Naive thymus-derived CD4-positive, alpha-beta T cell (primary cell): Measurements from ENCODE around the gene CMIP. TPM values are rescaled to one million over a fixed set of nuclear protein-coding genes. Genes with fewer than 3 reads are reported as not detected.
A peak's percentile ranks its signal among the peaks of the same experiment; 100 is the strongest.
"Not testable (repeated sequence)": the region's sequence is repeated elsewhere in the genome, so short reads cannot be mapped to it uniquely, and the experiment has no call there.

Experiments used
- ATAC-seq: fragments of 150-1000 bp; cut with Tn5 transposase; 2 replicates; pipeline ENCODE4 v1.10.0; 2021; ENCODE audit warnings: mild to moderate bottlenecking, moderate library complexity
- CTCF ChIA-PET: fragments of 350-600 bp; sonication (Branson Sonifier 250); formaldehyde crosslinking; loops from one replicate; lab custom pipeline; 2021; ENCODE audit warnings: antibody characterized with exemption; lab: Charles Lee
- POLR2A ChIA-PET: fragments of 350-600 bp; sonication (Branson Sonifier 250); formaldehyde crosslinking; loops from one replicate; lab custom pipeline; 2021; ENCODE audit warnings: antibody characterized with exemption, inconsistent platforms; lab: Charles Lee
- DNase-seq, 9 donors: peaks; one replicate each; pipeline versions ENCODE4 v3.0.0 to v3.0.0-alpha.2; 2020 to 2022; ENCODE audit warnings: mixed read lengths in 1 of 9
- H3K27ac ChIP-seq: one replicate; pipeline ENCODE4 v1.7.0; 2013; ENCODE audit warnings: mild to moderate bottlenecking, low read depth, low read length, moderate library complexity
- H3K27me3 ChIP-seq, 2 donors: one replicate each; pipeline ENCODE4 v1.7.0; 2013; ENCODE audit warnings: low read length in 2 of 2, mild to moderate bottlenecking in 2 of 2, moderate library complexity in 2 of 2; ENCODE audit not compliant: control insufficient read depth in 2 of 2, insufficient read depth in 2 of 2
- H3K36me3 ChIP-seq, 3 experiments: 1 replicate in 2 of 3; 2 replicates in 1 of 3; pipeline ENCODE4 v1.7.0; 2013; ENCODE audit warnings: low read length in 3 of 3, mild to moderate bottlenecking in 3 of 3, moderate library complexity in 1 of 3; ENCODE audit not compliant: insufficient read depth in 3 of 3, control insufficient read depth in 2 of 3
- H3K4me1 ChIP-seq, 2 donors: one replicate each; pipeline ENCODE4 v1.7.0; 2013; ENCODE audit warnings: low read length in 2 of 2, mild to moderate bottlenecking in 2 of 2, moderate library complexity in 1 of 2; ENCODE audit not compliant: control insufficient read depth in 2 of 2, insufficient read depth in 2 of 2
- H3K4me3 ChIP-seq: 2 replicates; pipeline ENCODE4 v1.7.0; 2013; ENCODE audit warnings: mild to moderate bottlenecking, low read length
- H3K9me3 ChIP-seq, 3 experiments: 1 replicate in 2 of 3; 2 replicates in 1 of 3; pipeline ENCODE4 v1.7.0; 2013; ENCODE audit warnings: low read length in 3 of 3; ENCODE audit not compliant: control insufficient read depth in 2 of 3
- H3K27ac Mint-ChIP-seq, 9 donors: one replicate each; pipeline ENCODE4 v1.8.0; 2020 to 2022; ENCODE audit warnings: mixed read lengths in 9 of 9, mild to moderate bottlenecking in 8 of 9, moderate library complexity in 5 of 9, inconsistent platforms in 2 of 9
- H3K27me3 Mint-ChIP-seq, 5 donors: one replicate each; pipeline ENCODE4 v1.8.0; 2021 to 2022; ENCODE audit warnings: mixed read lengths in 5 of 5, mild to moderate bottlenecking in 1 of 5
- H3K36me3 Mint-ChIP-seq, 5 donors: one replicate each; pipeline ENCODE4 v1.8.0; 2020 to 2022; ENCODE audit warnings: mixed read lengths in 5 of 5, mild to moderate bottlenecking in 3 of 5, inconsistent platforms in 1 of 5
- H3K4me1 Mint-ChIP-seq, 7 donors: one replicate each; pipeline ENCODE4 v1.8.0; 2020 to 2022; ENCODE audit warnings: mixed read lengths in 7 of 7, mild to moderate bottlenecking in 3 of 7, inconsistent platforms in 1 of 7
- H3K4me3 Mint-ChIP-seq, 10 donors: one replicate each; pipeline ENCODE4 v1.8.0; 2020 to 2022; ENCODE audit warnings: mild to moderate bottlenecking in 10 of 10, mixed read lengths in 10 of 10, moderate library complexity in 6 of 10, inconsistent platforms in 2 of 10
- H3K9me3 Mint-ChIP-seq, 11 donors: one replicate each; pipeline ENCODE4 v1.8.0; 2020 to 2022; ENCODE audit warnings: mixed read lengths in 11 of 11, mild to moderate bottlenecking in 4 of 11, inconsistent platforms in 1 of 11, moderate library complexity in 1 of 11
- intact Hi-C, 2 donors: fragments of 100-400 bp; cut with micrococcal nuclease; formaldehyde crosslinking; loops; one replicate each; pipeline ENCODE4 v1.15.1; 2023
- polyA plus RNA-seq, 2 donors: library from polyadenylated mRNA; unstranded; fragments of 300-500 nt; fragmentation: Illumina TruSeq; gene quantifications; one replicate each; pipeline ENCODE4 v1.2.3, GENCODE V29; 2021
- total RNA-seq, 6 experiments: library from RNA in 5 of 6; stranded (reverse) in 5 of 6; gene quantifications; 1 replicate in 5 of 6; 2 replicates in 1 of 6; pipeline ENCODE4 v1.2.3 and lab custom pipeline; 2021 to 2026

CMIP gene
- total and polyA plus RNA-seq, 7 experiments from 2014 or later, result 0.66 to 75.4 (median 34.3) TPM

DNA sequence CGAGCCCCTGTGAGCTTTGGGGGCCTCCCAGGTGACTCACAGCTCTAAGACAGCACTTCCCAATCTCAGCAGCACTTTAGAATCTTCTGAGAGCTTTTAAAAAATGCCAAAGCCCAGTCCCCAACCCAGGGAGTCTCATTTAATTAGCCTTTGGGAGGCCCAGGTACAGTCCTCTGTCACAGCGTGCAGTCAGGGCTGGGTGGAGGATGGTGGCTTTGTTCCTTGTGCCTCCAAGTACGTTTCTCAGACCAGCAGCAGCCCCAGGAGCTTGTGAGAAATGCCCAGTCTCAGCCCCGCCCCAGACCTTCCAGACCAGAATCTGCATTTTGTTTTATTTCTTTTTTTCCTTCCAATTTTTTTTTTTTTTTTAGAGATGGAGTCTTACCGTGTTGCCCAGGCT lies 27.4 kb upstream of the CMIP start:
- no peak overlapping the region for H3K4me3 ChIP-seq
- H3K36me3 Mint-ChIP-seq, result no peaks in the 10 kb centered on the region

GRCh38 chr16:81419806-81420205 lies 24.8 kb upstream of the CMIP start:
- Histone ChIP-seq H3K4me1 (peaks cover under 1 to 2% of the 10 kb centered on the region in 2 donors), H3K9me3 (no peaks in the 10 kb centered on the region), H3K36me3 (no peaks in the 10 kb centered on the region), H3K27ac (no peak overlapping the region), H3K27me3 (no peaks in the 10 kb centered on the region), H3K4me3 (no peak overlapping the region)
- no peaks in the 10 kb centered on the region for H3K36me3 Mint-ChIP-seq
- H3K27me3 Mint-ChIP-seq, result peaks cover 0 to 4% (median 0%) of the 10 kb centered on the region in 5 donors
- ChIA-PET POLR2A (no interaction called here), CTCF (no interaction called here)
- ATAC-seq, result no peak
- H3K27ac Mint-ChIP-seq, result no peak overlapping the region
- DNase-seq, result no peak
- H3K9me3 Mint-ChIP-seq, result no peaks in the 10 kb centered on the region
- peaks cover 7 to 11% (median 9%) of the 10 kb centered on the region in 7 donors for H3K4me1 Mint-ChIP-seq
- no peak overlapping the region for H3K4me3 Mint-ChIP-seq
- intact Hi-C loops, result no loop called here

More for the DNA sequence above, 27.4 kb upstream of the CMIP start:
- no peak overlapping the region for H3K27ac Mint-ChIP-seq
- H3K9me3 ChIP-seq, result no peaks in the 10 kb centered on the region
- H3K9me3 Mint-ChIP-seq, result no peaks in the 10 kb centered on the region
- H3K36me3 ChIP-seq, result no peaks in the 10 kb centered on the region
- no peaks in the 10 kb centered on the region for H3K4me1 ChIP-seq
- H3K27me3 ChIP-seq, result no peaks in the 10 kb centered on the region
- H3K4me1 Mint-ChIP-seq, result peaks cover 0 to 6% (median 5%) of the 10 kb centered on the region in 7 donors
- DNase-seq (no peak), ATAC-seq (no peak)
- H3K27me3 Mint-ChIP-seq, result peaks cover 0 to 8% (median 0%) of the 10 kb centered on the region in 5 donors
- no peak overlapping the region for H3K27ac ChIP-seq
- intact Hi-C loops, result no loop called here
- no peak overlapping the region for H3K4me3 Mint-ChIP-seq
- ChIA-PET POLR2A (no interaction called here), CTCF (no interaction called here)

DNA sequence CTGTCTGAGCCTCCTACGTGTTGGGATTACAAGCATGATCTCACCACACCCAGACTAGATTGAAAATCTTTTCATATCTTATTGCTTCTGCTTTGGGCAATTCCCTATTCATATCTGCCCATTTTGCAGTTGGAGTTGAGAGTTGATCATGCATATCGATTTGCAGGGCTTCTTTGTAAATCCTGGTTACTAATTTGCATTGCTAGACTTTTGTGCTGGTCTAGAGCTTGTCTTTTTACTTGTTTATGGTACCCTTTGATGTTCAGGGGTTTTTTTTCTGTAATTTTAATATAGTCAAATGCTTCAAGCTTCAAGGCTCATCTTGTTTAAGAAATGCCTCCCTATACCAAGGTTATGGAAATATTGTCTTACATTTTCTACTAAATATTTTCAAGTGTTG lies 23.5 kb upstream of the CMIP start:
- DNase-seq, result no peak
- Mint-ChIP-seq H3K4me3 (no peak overlapping the region), H3K4me1 (peaks cover 10 to 18% (median 15%) of the 10 kb centered on the region in 7 donors), H3K9me3 (peaks cover 0 to 2% (median 0%) of the 10 kb centered on the region in 11 donors), H3K27me3 (peaks cover 0 to 4% (median 0%) of the 10 kb centered on the region in 5 donors), H3K27ac (no peak overlapping the region), H3K36me3 (peaks cover 0 to 2% (median 0%) of the 10 kb centered on the region in 5 donors)
- Histone ChIP-seq H3K27me3 (no peaks in the 10 kb centered on the region), H3K27ac (no peak overlapping the region), H3K9me3 (no peaks in the 10 kb centered on the region), H3K4me1 (peaks cover 4 to 5% of the 10 kb centered on the region in 2 donors), H3K4me3 (no peak overlapping the region), H3K36me3 (no peaks in the 10 kb centered on the region)
- intact Hi-C loops, result no loop called here
- CTCF ChIA-PET, result interaction anchor here (0.7 to 0.9 kb wide), 2 partner anchors 26 to 183 kb away, joined by 3 read pairs; no protein-coding TSS in a partner anchor
- POLR2A ChIA-PET, result interaction anchor here (0.7 kb wide), 1 partner anchor 12 kb away, joined by 5 read pairs; no protein-coding TSS in a partner anchor
- ATAC-seq, result no peak

DNA sequence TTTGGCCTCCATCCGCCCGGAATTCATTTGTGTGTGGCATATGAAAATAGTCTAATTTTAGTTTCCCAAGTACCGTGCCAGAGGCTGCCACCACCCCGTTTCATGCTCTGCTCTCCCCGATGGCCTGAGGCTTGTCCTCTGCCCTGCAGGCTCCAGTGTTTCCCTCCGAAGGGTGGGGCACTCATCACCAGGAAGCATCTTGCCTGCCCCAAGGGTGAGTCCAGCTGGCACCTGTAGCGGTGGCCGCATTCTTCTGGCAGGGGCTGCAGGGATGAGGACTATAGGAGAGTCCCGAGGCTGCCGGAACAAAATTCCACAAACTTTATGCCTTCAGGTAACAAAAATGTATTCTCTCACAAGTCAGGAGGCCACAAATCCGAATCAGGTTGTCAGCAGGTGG lies 23.1 kb upstream of the CMIP start:
- Mint-ChIP-seq H3K9me3 (peaks cover 0 to 2% (median 0%) of the 10 kb centered on the region in 11 donors), H3K27me3 (peaks cover 0 to 4% (median 0%) of the 10 kb centered on the region in 5 donors), H3K4me3 (no peak overlapping the region), H3K27ac (no peak overlapping the region), H3K4me1 (peaks cover 10 to 18% (median 15%) of the 10 kb centered on the region in 7 donors), H3K36me3 (peaks cover 0 to 2% (median 0%) of the 10 kb centered on the region in 5 donors)
- DNase-seq (no peak), ATAC-seq (no peak)
- peaks cover 4 to 5% of the 10 kb centered on the region in 2 donors for H3K4me1 ChIP-seq
- H3K36me3 ChIP-seq, result no peaks in the 10 kb centered on the region
- POLR2A ChIA-PET, result interaction anchor here (0.7 kb wide), 1 partner anchor 12 kb away, joined by 5 read pairs; no protein-coding TSS in a partner anchor
- H3K27ac ChIP-seq, result no peak overlapping the region
- no peak overlapping the region for H3K4me3 ChIP-seq
- H3K9me3 ChIP-seq, result no peaks in the 10 kb centered on the region
- intact Hi-C loops, result no loop called here
- CTCF ChIA-PET, result interaction anchor here (0.9 kb wide), 1 partner anchor 25 kb away, joined by 3 read pairs; no protein-coding TSS in a partner anchor
- no peaks in the 10 kb centered on the region for H3K27me3 ChIP-seq

DNA sequence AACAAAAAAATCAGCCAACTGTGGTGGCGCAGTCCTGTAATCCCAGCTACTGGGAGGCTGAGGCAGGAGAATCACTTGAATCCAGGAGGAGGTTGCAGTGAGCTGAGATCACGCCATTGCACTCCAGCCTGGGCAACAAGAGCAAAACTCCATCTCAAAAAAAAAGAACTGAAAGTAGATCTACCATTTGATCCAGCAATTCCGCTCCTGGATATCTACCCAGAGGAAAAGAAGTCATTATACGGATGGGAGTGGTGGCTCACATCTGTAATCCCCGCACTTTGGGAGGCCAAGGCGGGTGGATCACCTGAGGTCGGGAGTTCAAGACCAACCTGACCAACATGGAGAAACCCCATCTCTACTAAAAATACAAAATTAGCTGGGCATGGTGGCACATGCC lies 22.5 kb upstream of the CMIP start:
- peaks cover 10 to 18% (median 15%) of the 10 kb centered on the region in 7 donors for H3K4me1 Mint-ChIP-seq
- CTCF ChIA-PET, POLR2A ChIA-PET, H3K9me3 Mint-ChIP-seq, H3K9me3 ChIP-seq, DNase-seq, H3K4me3 ChIP-seq, H3K4me1 ChIP-seq, H3K27ac ChIP-seq, H3K36me3 ChIP-seq, H3K4me3 Mint-ChIP-seq, intact Hi-C loops, H3K27me3 ChIP-seq, H3K27ac Mint-ChIP-seq, H3K27me3 Mint-ChIP-seq, ATAC-seq, H3K36me3 Mint-ChIP-seq: not testable (repeated sequence)

GRCh38 chr16:81424771-81425170 lies 19.8 kb upstream of the CMIP start:
- Mint-ChIP-seq H3K4me1 (peaks cover 13 to 22% (median 19%) of the 10 kb centered on the region in 7 donors), H3K9me3 (peaks cover 0 to 2% (median 0%) of the 10 kb centered on the region in 11 donors), H3K4me3 (peak overlapping the region in 2 of 10 donors; percentile 52 to 61), H3K27me3 (peaks cover 0 to 13% (median 0%) of the 10 kb centered on the region in 5 donors), H3K36me3 (peaks cover 0 to 2% (median 0%) of the 10 kb centered on the region in 5 donors), H3K27ac (peak overlapping the region in 3 of 9 donors; percentile 12 to 81 (median 28))
- Histone ChIP-seq H3K4me1 (peaks cover 4 to 5% of the 10 kb centered on the region in 2 donors), H3K9me3 (no peaks in the 10 kb centered on the region), H3K27me3 (no peaks in the 10 kb centered on the region), H3K36me3 (no peaks in the 10 kb centered on the region), H3K27ac (no peak overlapping the region), H3K4me3 (no peak overlapping the region)
- ChIA-PET POLR2A (interaction anchor here (0.8 kb wide), 1 partner anchor 11 kb away, joined by 4 read pairs; no protein-coding TSS in a partner anchor), CTCF (no interaction called here)
- DNase-seq (peak in 1 of 9 donors; percentile 46), ATAC-seq (peak; percentile 78)
- intact Hi-C loops, result no loop called here

DNA sequence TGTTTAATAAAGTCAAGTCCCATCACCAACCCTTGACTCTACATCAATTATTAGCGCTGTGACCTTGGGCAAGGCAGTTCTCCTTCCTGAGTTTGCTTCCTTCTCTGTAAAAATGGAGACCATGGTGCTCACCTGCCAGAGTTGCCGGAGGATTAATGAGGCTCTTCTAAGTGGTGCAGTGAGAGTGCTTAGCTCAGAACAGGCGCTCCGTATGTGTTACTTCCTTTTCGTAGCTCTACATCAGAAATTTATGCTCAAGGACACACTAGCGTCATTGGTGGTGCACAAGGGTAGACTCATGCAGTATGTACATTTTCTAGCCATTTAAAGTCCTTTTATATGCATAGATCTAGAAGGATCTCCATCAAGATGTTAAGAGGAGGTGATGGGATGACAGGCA lies 17.4 kb upstream of the CMIP start:
- POLR2A ChIA-PET, result no interaction called here
- H3K36me3 Mint-ChIP-seq, result peaks cover 0 to 2% (median 0%) of the 10 kb centered on the region in 5 donors
- peaks cover 0 to 13% (median 0%) of the 10 kb centered on the region in 5 donors for H3K27me3 Mint-ChIP-seq
- peaks cover 0 to 2% (median 0%) of the 10 kb centered on the region in 11 donors for H3K9me3 Mint-ChIP-seq
- no peaks in the 10 kb centered on the region for H3K9me3 ChIP-seq
- DNase-seq (no peak), ATAC-seq (no peak)
- no peak overlapping the region for H3K4me3 Mint-ChIP-seq
- intact Hi-C loops, result no loop called here
- no peaks in the 10 kb centered on the region for H3K27me3 ChIP-seq
- CTCF ChIA-PET, result no interaction called here
- peaks cover 4 to 5% of the 10 kb centered on the region in 2 donors for H3K4me1 ChIP-seq
- no peak overlapping the region for H3K27ac Mint-ChIP-seq
- peaks cover 15 to 22% (median 19%) of the 10 kb centered on the region in 7 donors for H3K4me1 Mint-ChIP-seq
- no peak overlapping the region for H3K4me3 ChIP-seq
- H3K27ac ChIP-seq, result no peak overlapping the region
- H3K36me3 ChIP-seq, result no peaks in the 10 kb centered on the region
